NOMO-1 (cell line): ENCODE data around the gene NFE2.

Experiments
- DNase-seq, 2 experiments: peaks; one replicate each; lab custom pipeline; 2025; ENCODE audit not compliant: unreplicated experiment in 2 of 2; lab: John Stamatoyannopoulos, UW

NFE2 gene

GRCh38 chr12:54253240-54253639, 47.6 kb downstream of the NFE2 start:
- no peak for DNase-seq

- peak in 1 of 2 experiments; percentile 49 for DNase-seq
Observed at GRCh38 chr12:54251667-54252284, 49.0 kb downstream of the NFE2 start.

GRCh38 chr12:54249489-54249888, 51.3 kb downstream of the NFE2 start:
- no peak for DNase-seq

GRCh38 chr12:54246011-54246641, 54.7 kb downstream of the NFE2 start:
- DNase-seq: no peak
